Measurements from ENCODE around the gene EXD1. TPM values are rescaled to one million over a fixed set of nuclear protein-coding genes. Genes with fewer than 3 reads are reported as not detected.

EXD1 gene
- total and polyA plus RNA-seq, 2 of the 13 experiments (the other 11 are each of a cell fraction or from before 2014, with no cell fraction given), result not detected

- no TSS peak for BruUV-seq (replicated peaks)
- no peak for TF ChIP-seq ZNF510 (CRISPR knock-in tag; IDR thresholded peaks at IDR 0.05; ENCODE audit: low read depth)
These were observed 47.8 kb upstream of the EXD1 start for GRCh38 chr15:41278319-41278718.

GRCh38 chr15:41276831-41277230 lies 46.3 kb upstream of the EXD1 start:
- ChIA-PET POLR2A (no interaction called here), CTCF (ENCODE audit: low intra/inter-chr PET ratio, low total read pairs) (no interaction called here)
- no peak overlapping the region for H3K9ac ChIP-seq (ENCODE audit: insufficient read depth, low read depth, low read length)
- H4K20me1 ChIP-seq (ENCODE audit: insufficient read depth, low read length), result no peaks in the 10 kb centered on the region
- no peak overlapping the region for H3K4me3 ChIP-seq (replicated peaks in 1 of 3; ENCODE audit: insufficient read depth in 1 of 3, low read depth in 2 of 3, low read length in 3 of 3)
- ATAC-seq (no peak), DNase-seq (ENCODE audit: low spot score) (no peak), FAIRE-seq (no peak)
- no peak overlapping the region for H3K27ac ChIP-seq (ENCODE audit: extremely low read length, insufficient read depth, low read length)
- no peak overlapping the region for H3K4me2 ChIP-seq (ENCODE audit: low read depth, low read length)
- no peak overlapping the region for H2AFZ ChIP-seq (ENCODE audit: low read length)
- in situ Hi-C loops (cut with HindIII; ENCODE audit: extremely low pct_ligation_motif_present, low pct_unique_long_range_greater_than_20kb), result no loop called here
- H3K79me2 ChIP-seq (ENCODE audit: insufficient read depth, low read length), result no peaks in the 10 kb centered on the region
- no peaks in the 10 kb centered on the region for H3K9me3 ChIP-seq (ENCODE audit: low read length)
- intact Hi-C loops (cut with micrococcal nuclease; ENCODE audit: unreplicated experiment), result no loop called here
- BruUV-seq (replicated peaks), result no TSS peak
- peaks cover 35% of the 10 kb centered on the region for H3K4me1 ChIP-seq (ENCODE audit: insufficient read depth, low read length)
- H3K27me3 ChIP-seq (ENCODE audit: control insufficient read depth in 1 of 2, insufficient read depth in 2 of 2, low read length in 2 of 2), result no peaks in the 10 kb centered on the region
- peaks cover 3 to 28% of the 10 kb centered on the region in 2 experiments; a peak in 4 of 5 replicates for H3K36me3 ChIP-seq (replicated peaks in 1 of 2; ENCODE audit: control insufficient read depth in 1 of 2, insufficient read depth in 2 of 2, low read length in 2 of 2)
- TF ChIP-seq KLF15 (CRISPR knock-in tag; IDR thresholded peaks at IDR 0.05; ENCODE audit: borderline replicate concordance) (no peak), NFAT5 (CRISPR knock-in tag; IDR thresholded peaks at IDR 0.05) (no peak), ZNF296 (CRISPR knock-in tag; conservative IDR thresholded peaks at IDR 0.05) (no peak), ZNF784 (CRISPR knock-in tag; IDR thresholded peaks at IDR 0.05; ENCODE audit: borderline replicate concordance) (no peak), KDM1A (CRISPR knock-in tag; IDR thresholded peaks at IDR 0.05) (no peak), ZBTB42 (CRISPR knock-in tag; IDR thresholded peaks at IDR 0.05) (no peak), ZIK1 (CRISPR knock-in tag; IDR thresholded peaks at IDR 0.05; ENCODE audit: borderline replicate concordance, low read depth) (no peak), ZBTB7A (CRISPR knock-in tag; IDR thresholded peaks at IDR 0.05) (no peak), ZNF557 (CRISPR knock-in tag; IDR thresholded peaks at IDR 0.05) (no peak), E2F1 (CRISPR knock-in tag; IDR thresholded peaks at IDR 0.05) (no peak), ZBTB3 (CRISPR knock-in tag; IDR thresholded peaks at IDR 0.05; ENCODE audit: borderline replicate concordance, low read depth) (no peak)

More at GRCh38 chr15:41278319-41278718, 47.8 kb upstream of the EXD1 start:
- Histone ChIP-seq H3K9me3 (ENCODE audit: low read length) (no peaks in the 10 kb centered on the region), H3K36me3 (replicated peaks in 1 of 2; ENCODE audit: control insufficient read depth in 1 of 2, insufficient read depth in 2 of 2, low read length in 2 of 2) (peaks cover 3 to 23% of the 10 kb centered on the region in 2 experiments; a peak in 4 of 5 replicates), H3K79me2 (ENCODE audit: insufficient read depth, low read length) (no peaks in the 10 kb centered on the region), H3K4me3 (replicated peaks in 1 of 3; ENCODE audit: insufficient read depth in 1 of 3, low read depth in 2 of 3, low read length in 3 of 3) (no peak overlapping the region), H3K9ac (ENCODE audit: insufficient read depth, low read depth, low read length) (no peak overlapping the region), H3K27me3 (ENCODE audit: control insufficient read depth in 1 of 2, insufficient read depth in 2 of 2, low read length in 2 of 2) (no peaks in the 10 kb centered on the region), H3K27ac (ENCODE audit: extremely low read length, insufficient read depth, low read length) (peak overlapping the region; percentile 66), H3K4me1 (ENCODE audit: insufficient read depth, low read length) (peaks cover 41% of the 10 kb centered on the region), H2AFZ (ENCODE audit: low read length) (no peak overlapping the region), H3K4me2 (ENCODE audit: low read depth, low read length) (no peak overlapping the region), H4K20me1 (ENCODE audit: insufficient read depth, low read length) (no peaks in the 10 kb centered on the region)
- 94% methylated on average over 3 of the region's 3 CpGs for WGBS (ENCODE audit: low lambda C conversion rate)
- FAIRE-seq (no peak), DNase-seq (ENCODE audit: low spot score) (no peak), ATAC-seq (no peak)
- CTCF ChIA-PET (ENCODE audit: low intra/inter-chr PET ratio, low total read pairs), result no interaction called here
- intact Hi-C loops (cut with micrococcal nuclease; ENCODE audit: unreplicated experiment) (no loop called here), in situ Hi-C loops (cut with HindIII; ENCODE audit: extremely low pct_ligation_motif_present, low pct_unique_long_range_greater_than_20kb) (no loop called here)
- POLR2A ChIA-PET, result no interaction called here

Measured in HepG2 (cell line).